ENCODE data around the gene RIMKLA. TPM values are rescaled to one million over a fixed set of nuclear protein-coding genes. Genes with fewer than 3 reads are reported as not detected.

The RIMKLA gene
- total RNA-seq, 1 donor from 2014 or later: 0.49 TPM

DNA sequence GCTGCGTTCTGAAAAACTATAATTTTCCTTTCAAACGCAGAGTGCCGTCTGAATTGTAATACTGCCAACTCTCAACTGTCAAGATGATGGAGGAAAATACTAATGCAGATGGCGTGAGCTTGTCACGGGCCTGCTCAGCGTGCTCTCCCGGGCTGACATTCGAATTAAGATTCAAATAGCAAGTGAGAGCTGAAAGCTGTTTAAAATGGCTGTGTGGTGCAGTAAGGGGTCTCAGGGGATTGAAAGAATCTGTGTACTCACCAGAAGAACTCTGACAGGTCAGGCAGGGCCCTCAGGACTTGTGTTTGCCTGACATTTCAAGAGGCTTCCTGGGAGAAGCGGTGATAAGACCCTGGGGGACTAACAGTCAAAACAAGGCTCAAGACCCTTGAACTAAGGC is 42.1 kb downstream of the RIMKLA start:
- ATAC-seq: no peak
- no peak for DNase-seq (ENCODE audit: low spot score)
- intact Hi-C loops (cut with DNase I): no loop called here

DNA sequence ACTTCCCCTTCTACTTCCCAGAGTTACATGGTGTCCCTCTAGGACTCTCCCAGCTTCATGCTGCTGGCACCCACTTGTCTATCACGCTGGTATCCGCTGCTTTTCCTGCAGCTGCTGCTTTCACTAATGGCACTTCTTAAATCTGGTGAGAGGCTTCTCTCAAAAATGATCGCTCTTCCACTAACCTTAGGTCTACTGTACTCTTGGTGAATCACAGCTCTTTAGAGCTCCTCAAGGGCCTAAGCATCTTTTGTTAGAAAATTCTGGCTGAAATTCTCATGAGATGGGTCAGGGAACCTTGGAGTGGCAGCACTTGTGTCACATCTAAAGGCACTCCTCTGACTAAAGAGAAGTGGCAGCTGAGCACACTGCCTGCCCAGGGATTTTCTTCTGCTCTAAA is 43.1 kb downstream of the RIMKLA start:
- no peak for DNase-seq (ENCODE audit: low spot score)
- intact Hi-C loops (cut with DNase I): no loop called here
- ATAC-seq: no peak

DNA sequence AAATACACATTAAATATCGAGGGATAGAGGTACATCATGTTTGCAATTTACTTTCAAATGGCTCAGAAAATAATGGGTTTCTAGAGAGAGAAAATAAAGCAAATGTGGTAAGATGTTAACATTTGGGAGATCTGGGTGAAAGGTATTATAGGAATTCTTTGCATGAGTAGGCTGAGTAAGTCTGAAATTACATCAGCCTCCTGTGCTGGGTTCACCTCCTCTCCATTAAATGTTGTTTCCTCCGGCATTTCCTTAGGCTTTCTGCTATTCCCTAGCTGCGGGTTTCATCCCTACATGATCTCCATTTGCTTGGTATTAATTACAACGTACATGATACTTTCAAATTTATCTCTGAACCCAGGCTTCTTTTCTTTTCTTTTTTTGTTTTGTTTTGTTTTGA is 43.6 kb downstream of the RIMKLA start:
- ATAC-seq: no peak
- intact Hi-C loops (cut with DNase I): no loop called here
- no peak for DNase-seq (ENCODE audit: low spot score)

DNA sequence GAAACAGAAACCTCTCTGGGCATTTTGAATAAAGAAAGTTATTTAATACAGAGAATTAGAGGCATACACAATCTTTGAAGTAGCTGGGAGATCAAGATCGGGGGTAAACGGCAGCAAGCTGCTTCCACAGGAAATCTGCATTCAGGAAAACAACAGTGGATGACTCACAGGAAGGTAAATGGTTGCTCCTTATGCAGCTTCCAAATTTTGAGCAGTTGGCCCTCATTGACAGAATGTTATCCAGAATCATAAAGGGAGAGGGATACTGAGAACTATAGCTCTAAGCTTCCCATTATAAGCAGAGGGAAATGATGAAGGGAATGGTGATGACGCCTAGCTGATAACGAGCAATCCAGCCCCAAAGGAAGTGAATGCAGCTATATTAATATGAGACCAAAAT is 46.6 kb downstream of the RIMKLA start:
- ATAC-seq: no peak
- DNase-seq (ENCODE audit: low spot score): no peak
- intact Hi-C loops (cut with DNase I): no loop called here

DNA sequence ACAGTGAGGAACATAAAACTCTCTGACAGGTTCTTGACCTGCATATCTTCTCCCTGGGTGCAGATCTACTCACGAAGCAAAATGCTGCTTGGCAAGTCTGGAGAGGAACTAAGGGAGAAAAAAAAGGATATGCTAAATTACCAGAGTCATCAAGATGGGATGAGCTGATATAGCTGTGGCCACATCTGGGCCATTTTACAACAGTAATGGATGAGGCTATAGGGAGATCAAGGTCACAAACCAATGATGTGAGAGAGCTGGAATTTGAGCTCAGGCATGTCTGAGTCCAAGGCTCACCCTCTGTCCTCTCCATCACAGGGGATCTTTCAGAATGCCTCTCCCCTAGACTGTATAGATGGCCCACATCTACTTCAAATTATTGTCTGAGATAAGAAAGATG is 49.0 kb downstream of the RIMKLA start:
- no peak for DNase-seq (ENCODE audit: low spot score)
- ATAC-seq: no peak
- intact Hi-C loops (cut with DNase I): no loop called here

DNA sequence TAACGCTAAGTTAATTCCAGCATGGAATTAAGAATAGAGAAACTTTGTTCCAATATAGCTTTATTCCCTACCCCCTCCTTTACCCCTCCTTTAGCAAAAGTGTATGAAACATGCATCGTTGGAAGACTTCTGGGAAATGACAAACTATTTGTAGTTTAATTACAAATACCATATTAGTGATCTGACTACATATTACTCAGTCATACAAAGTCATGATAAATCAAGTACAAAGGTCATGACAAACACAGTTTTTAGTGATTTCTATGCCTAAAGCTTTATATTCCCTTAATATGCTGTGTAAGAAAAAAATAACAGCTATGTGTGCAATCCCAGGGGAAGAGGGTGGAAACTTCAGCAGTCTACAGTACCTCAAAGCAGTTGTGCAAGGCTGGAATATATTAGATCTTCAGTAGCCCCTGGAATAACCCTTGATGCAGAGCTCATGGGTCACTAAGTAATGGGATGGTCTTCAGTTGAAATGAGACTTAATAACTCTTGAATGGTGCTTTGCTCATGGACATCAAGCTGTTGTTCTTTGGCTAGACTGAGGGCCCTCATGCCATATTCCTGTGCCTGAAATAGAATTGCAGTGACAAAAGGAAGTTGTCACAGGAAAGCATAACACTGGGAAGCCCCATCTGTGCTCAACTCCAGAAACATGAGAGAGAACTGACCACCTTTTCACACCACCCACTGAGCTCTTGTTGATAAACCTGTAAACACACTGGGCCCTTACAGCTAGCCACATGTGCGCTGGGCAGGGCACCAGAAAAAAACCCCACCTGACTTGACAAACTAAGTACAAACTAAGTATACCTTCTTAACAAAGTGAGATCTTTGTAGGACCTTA is 49.9 kb downstream of the RIMKLA start:
- ATAC-seq: no peak
- DNase-seq (ENCODE audit: low spot score): no peak
- intact Hi-C loops (cut with DNase I): no loop called here

DNA sequence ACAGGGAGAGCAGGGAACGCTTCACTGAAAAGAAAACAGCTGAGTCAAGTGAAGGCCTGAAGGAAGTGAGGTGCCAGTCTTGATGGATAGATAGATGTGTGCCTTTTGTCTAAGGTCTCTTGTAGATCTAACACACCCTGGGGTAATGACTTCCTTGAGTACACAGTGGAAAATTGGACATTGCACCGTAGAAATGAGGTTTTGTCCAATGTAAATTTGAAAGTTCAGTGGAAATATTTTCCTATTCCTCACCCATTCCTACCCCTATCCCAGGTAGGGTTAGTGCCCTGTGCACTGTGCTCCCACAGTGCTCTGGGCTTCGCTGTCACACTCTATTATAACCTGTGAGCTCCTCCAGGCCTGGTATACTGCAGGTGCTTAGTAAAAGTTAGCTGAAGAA is 50.9 kb downstream of the RIMKLA start:
- ATAC-seq: no peak
- intact Hi-C loops (cut with DNase I): no loop called here
- DNase-seq (ENCODE audit: low spot score): no peak

DNA sequence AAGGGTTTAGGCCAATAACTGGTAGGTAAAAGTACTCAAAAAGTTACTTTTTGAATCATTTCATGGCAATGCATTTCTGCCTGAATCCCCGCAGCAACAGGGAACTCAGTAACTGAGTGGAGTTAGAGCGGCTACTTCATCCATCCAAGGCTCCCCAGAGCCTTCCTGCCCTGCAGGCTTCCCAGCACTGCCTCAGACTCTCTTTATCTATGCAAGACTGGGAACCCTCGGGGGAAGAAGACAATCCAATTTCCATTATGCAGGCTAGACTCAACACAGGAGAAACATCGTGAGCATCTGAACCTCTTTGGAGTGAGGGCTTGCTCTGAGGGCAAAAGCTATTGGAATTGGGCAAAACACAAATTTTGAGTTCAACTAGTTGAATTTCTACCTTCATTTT is 52.1 kb downstream of the RIMKLA start:
- intact Hi-C loops (cut with DNase I): no loop called here
- no peak for ATAC-seq
- DNase-seq (ENCODE audit: low spot score): no peak

DNA sequence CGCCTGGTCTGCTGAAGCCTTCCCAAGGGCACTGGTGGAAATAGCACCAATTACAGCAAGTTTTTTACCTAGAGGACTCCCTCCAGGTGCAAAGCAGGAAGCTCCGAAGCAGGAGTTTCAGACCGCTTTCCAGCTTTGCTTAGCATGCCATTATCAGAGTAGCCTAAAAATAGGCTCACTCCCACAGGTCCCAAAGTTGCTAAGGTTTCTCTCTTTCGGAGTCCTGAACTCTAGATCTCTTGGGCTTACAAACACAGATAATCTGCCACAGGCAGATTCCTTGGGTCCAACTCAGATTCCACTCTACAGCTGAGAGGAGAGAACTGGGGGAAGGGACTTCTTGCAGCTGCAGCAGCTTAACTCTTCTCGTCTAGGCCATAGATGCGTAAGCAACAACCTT is 52.8 kb downstream of the RIMKLA start:
- DNase-seq (ENCODE audit: low spot score): no peak
- no peak for ATAC-seq
- intact Hi-C loops (cut with DNase I): no loop called here

DNA sequence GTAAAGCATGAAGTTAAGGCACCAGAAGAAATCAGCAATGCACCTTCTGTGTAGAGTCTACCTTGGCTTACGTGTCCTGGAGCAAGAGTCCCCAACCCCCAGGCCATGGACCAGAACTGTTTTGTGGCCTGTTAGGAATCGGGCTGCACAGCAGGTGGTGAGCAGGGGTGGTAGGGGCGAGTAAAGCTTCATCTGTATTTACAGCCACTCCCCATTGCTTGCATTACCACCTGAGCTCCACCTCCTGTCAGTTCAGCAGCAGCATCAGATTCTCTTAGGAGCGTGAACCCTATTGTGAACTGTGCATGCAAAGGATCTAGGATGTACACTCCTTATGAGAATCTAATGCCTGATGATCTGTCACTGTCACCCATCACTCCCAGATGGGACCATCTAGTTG is 53.7 kb downstream of the RIMKLA start:
- ATAC-seq: no peak
- intact Hi-C loops (cut with DNase I): no loop called here
- DNase-seq (ENCODE audit: low spot score): no peak

DNA sequence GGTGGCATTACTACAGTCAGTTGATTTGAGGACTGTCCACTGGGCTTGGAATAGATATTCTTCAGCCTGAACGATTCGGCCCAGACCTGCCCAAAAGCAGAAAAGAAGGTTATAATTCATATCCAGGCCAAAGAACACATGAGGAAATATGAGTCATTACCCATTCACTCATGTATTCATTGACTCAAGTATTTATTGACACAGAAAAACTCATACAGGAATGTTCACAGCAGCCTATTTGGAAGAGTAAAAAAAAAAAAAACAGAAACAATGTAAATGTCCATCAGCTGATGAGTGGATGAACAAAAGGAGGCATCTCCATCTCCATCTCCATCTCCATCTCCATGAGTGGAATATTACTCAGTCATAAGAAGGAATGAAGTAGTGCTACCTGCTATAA is 59.3 kb downstream of the RIMKLA start:
- ATAC-seq (no peak), DNase-seq (ENCODE audit: low spot score) (no peak)
- intact Hi-C loops (cut with DNase I): no loop called here

DNA sequence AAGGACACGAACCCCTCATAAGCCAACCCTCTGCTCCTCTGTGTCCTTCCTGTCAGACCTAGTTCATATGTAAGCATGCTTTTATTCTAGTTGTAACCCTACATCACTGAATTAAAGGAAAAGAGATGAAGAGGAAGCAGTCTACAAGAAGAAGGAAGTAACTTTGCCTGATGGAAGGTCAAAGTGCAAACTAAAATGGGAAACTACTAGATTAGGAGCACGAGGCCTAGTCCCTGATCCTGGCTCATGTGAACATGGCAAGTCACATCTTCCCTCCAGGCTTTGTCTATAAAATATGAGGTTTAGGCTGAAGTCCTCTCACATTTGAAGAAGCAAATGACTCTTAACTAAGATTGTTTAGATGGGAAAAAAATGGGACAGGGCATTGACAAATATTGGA is 62.1 kb downstream of the RIMKLA start:
- intact Hi-C loops (cut with DNase I): no loop called here
- no peak for DNase-seq (ENCODE audit: low spot score)
- no peak for ATAC-seq

DNA sequence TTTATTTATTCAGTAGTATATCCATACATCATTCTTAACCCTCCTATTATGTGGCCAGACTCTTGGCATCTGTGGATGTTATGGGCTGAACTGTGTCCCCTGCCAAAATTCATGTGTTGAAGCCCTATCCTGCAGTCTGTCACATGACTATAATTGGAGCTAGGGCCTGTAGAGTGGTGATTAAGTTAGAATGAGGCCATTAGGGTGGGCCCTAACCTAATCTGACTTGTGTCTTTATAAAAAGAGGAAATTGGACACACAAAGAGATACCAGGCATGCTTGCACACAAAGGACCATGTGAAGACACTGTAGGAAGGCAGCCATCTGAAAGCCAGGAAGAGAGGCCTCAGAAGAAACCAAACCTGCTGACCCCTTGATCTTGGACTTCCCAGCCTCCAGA is 68.7 kb downstream of the RIMKLA start:
- DNase-seq (ENCODE audit: low spot score) (no peak), ATAC-seq (no peak)
- intact Hi-C loops (cut with DNase I): no loop called here

DNA sequence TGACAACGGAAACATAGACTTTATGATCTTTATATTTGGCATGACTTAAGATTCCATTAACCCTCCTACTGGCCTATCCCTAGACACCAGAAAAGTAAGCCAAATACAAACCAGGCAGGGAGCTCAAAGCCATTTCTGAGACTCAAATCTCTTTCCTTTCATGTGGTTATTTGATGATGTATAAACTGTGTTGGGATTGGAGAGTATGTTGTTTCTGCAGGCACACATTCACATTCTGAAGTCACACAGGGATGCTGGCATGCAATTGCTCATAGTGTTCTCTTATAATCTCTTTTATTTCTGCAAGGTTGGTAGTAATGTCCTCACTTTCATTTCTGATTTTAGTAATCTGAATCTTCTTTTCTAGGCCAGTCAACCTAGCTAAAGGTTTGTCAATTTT is 69.5 kb downstream of the RIMKLA start:
- DNase-seq (ENCODE audit: low spot score): no peak
- intact Hi-C loops (cut with DNase I): no loop called here
- ATAC-seq: no peak

DNA sequence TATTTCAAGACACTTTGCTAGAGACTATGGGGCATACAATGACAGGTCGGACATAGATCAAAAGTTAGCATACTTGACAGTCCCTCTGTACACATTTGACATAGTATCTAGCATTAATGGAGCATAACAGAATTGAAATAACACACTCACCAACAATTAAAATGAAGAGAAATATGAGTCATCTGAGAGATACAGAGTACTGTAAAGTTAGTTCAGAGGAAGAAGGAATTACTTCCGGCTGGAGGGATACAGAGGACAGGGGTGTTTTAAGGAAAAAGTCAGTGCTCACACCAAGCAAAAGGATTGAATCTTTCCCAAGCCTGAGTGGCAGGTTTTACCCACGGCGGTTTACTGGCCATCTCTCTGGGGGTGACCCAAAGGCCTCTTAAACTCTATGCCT is 72.8 kb downstream of the RIMKLA start:
- intact Hi-C loops (cut with DNase I): no loop called here
- DNase-seq (ENCODE audit: low spot score) (no peak), ATAC-seq (no peak)

DNA sequence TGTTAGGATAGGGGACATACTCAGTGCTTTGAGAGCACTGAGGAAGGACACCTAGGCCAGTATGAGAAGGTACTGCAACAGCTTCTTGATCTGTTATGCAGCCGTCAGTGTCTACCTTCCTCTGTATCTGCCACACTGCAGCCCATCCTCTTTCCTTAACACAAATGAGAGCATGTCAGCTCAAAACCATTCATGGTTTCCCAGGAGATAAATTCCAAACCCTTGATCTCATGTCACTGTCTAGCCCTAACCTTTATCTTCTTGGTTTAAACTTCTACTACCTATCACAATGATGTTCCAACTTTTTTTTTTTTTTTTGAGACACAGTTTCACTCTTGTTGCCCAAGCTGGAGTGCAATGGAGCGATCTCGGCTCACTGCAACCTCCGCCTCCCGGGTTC is 73.8 kb downstream of the RIMKLA start:
- intact Hi-C loops (cut with DNase I): no loop called here

DNA sequence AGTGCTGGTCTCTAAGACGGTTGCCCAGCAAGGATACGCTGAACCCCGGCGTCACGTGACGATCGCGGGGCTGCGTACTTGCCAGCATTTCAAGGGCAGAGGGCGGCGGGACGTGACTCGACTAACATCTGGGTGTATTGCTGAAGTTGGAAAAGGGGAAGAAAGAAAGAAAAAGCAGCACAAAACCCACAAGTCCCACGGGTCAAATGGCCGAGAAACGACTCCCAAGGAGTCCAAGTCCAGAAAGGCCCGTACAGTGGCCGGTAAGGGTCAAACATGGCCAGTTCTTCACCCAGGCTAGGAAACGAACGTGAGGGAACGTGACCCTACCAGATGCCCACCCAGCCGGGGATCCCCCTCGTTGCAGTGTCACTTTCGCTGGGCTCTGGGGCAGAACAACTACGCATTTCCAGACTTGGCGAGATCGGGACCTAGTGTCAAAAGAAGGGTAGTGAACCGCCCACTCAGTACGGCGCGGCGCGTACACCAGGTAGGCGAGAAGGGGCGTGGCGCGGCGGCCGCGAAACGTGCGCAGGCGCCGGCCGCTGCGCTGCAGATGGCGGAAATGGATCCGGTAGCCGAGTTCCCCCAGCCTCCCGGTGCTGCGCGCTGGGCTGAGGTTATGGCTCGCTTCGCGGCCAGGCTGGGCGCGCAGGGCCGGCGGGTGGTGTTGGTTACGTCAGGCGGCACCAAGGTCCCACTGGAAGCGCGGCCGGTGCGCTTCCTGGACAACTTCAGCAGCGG is 75.6 kb downstream of the RIMKLA start, which contains the start of the genes PPCS and ZMYND12:
Gene PPCS, plus strand, starts transcription at position 534 of the 744 bp plus-strand sequence. Its CDS starts 23 bp downstream, at position 557.
Gene ZMYND12, minus strand, starts transcription at position 13 of the 744 bp plus-strand sequence. CDS start 25 bp downstream, outside the sequence.
- intact Hi-C loops (cut with DNase I): no loop called here
- DNase-seq (ENCODE audit: low spot score) (peak; percentile 93), ATAC-seq (peak; percentile 96)

More for the DNA sequence above, 73.8 kb downstream of the RIMKLA start:
- ATAC-seq (no peak), DNase-seq (ENCODE audit: low spot score) (no peak)

DNA sequence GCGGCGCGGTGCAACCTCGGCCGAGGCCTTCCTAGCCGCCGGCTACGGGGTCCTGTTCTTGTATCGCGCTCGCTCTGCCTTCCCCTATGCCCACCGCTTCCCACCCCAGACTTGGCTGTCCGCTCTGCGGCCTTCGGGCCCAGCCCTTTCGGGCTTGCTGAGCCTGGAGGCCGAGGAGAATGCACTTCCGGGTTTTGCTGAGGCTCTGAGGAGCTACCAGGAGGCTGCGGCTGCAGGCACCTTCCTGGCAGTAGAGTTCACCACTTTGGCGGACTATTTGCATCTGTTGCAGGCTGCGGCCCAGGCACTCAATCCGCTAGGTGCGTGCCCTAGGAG is 76.1 kb downstream of the RIMKLA start:
- ATAC-seq: peak; percentile 59
- no peak for DNase-seq (ENCODE audit: low spot score)
- intact Hi-C loops (cut with DNase I): no loop called here

DNA sequence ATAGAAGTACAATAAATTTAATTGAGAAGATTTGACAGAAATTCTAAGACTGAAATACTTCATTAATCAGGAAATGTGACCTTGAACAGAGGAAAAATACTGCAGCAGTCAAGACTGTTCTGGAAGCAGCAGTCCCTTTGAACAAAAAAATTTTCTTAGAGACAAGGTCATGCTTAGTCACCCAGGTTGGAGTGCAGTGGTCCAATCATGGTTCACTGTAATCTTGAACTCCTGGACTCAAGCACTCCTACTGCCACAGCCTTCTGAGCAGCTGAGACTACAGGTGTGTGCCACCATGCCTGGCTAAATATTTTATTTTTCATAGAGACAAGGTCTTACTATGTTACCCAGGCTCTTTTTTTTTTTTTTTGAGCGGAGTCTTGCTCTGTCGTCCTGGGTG is 80.6 kb downstream of the RIMKLA start:
- ATAC-seq: no peak
- intact Hi-C loops (cut with DNase I): loop anchor here (5.0 kb wide), 1 partner anchor 501 kb away; no protein-coding TSS in a partner anchor
- DNase-seq (ENCODE audit: low spot score): no peak
